Colonic mucosa (tissue), 4 donors: ENCODE results near the gene PACSIN2. TPM values are rescaled to one million over a fixed set of nuclear protein-coding genes. Genes with fewer than 3 reads are reported as not detected.

ENCODE experiments used
- DNase-seq: peaks from one replicate; pipeline ENCODE4 v3.0.0-alpha.2; 2020
- H3K27ac ChIP-seq: fragments of 200-600 bp; one replicate; pipeline ENCODE4 v1.8.0; 2021
- H3K27me3 ChIP-seq: fragments of 200-600 bp; one replicate; pipeline ENCODE4 v1.8.0; 2021
- H3K36me3 ChIP-seq: fragments of 200-600 bp; one replicate; pipeline ENCODE4 v1.8.0; 2021
- H3K4me1 ChIP-seq: fragments of 200-600 bp; one replicate; pipeline ENCODE4 v1.8.0; 2021; ENCODE audit warnings: mild to moderate bottlenecking
- H3K4me3 ChIP-seq: fragments of 200-600 bp; one replicate; pipeline ENCODE4 v1.8.0; 2021
- H3K9ac ChIP-seq, 2 donors: one replicate each; pipeline ENCODE4 v1.7.0; 2013; ENCODE audit warnings: control low read depth in 2 of 2, low read depth in 2 of 2, low read length in 2 of 2
- H3K9me3 ChIP-seq: fragments of 200-600 bp; one replicate; pipeline ENCODE4 v1.8.0; 2021
- intact Hi-C: fragments of 100-400 bp; cut with DNase I; formaldehyde crosslinking; loops from one replicate; pipeline ENCODE4 v1.14.1; 2022
- total RNA-seq, 2 donors: library from RNA; stranded (reverse); fragmentation: NEBNext Ultra II Directional in 1 of 2; extraction: Animal tissue kit (Norgen Biotek cat#: 25700) in 1 of 2; gene quantifications; one replicate each; pipeline ENCODE4 v1.2.1, GENCODE V29; 2021
- TF ChIP-seq, protein P1 (sequence below): fragments of 200-600 bp; IDR thresholded peaks from one replicate; pipeline ENCODE4 v1.8.0; 2022; ENCODE audit warnings: antibody characterized with exemption, mild to moderate bottlenecking
- donor health status: healthy.
- donor health status: DM: no; HTN: no; CAD: no.
- donor health status: DM: no; HTN: no; CAD: no.

PACSIN2 gene
- total RNA-seq, 2 donors from 2014 or later, result 143 to 160 TPM

DNA sequence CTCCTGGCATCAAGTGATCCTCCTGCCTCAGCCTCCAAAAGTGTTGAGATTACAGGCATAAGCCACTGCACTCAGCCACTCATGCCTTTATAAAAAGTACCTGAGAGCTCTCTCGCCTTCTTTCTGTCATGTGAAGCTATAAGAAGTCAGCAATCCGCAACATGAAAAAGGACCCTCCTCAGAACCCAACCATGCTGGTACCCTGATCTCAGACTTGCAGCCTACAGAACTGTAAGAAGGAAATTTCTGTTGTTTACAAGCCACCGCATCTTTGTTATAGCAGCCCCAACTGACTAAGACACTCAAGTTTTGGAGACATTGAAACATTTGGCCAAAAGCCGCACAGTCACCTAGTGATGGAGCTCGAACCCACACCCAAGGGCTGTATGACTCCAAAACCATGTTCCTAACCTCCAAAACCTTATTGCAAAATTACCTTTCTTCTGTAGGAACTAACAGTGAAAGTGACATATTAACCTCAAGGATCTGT is 8.9 kb downstream of the PACSIN2 start:
- no peak for DNase-seq
- Histone ChIP-seq H3K4me3 (no peak overlapping the region), H3K36me3 (no peaks in the 10 kb centered on the region), H3K9me3 (no peaks in the 10 kb centered on the region), H3K27me3 (no peaks in the 10 kb centered on the region), H3K9ac (no peak overlapping the region), H3K4me1 (peaks cover 37% of the 10 kb centered on the region), H3K27ac (no peak overlapping the region)
- TF ChIP-seq, protein P1, sequence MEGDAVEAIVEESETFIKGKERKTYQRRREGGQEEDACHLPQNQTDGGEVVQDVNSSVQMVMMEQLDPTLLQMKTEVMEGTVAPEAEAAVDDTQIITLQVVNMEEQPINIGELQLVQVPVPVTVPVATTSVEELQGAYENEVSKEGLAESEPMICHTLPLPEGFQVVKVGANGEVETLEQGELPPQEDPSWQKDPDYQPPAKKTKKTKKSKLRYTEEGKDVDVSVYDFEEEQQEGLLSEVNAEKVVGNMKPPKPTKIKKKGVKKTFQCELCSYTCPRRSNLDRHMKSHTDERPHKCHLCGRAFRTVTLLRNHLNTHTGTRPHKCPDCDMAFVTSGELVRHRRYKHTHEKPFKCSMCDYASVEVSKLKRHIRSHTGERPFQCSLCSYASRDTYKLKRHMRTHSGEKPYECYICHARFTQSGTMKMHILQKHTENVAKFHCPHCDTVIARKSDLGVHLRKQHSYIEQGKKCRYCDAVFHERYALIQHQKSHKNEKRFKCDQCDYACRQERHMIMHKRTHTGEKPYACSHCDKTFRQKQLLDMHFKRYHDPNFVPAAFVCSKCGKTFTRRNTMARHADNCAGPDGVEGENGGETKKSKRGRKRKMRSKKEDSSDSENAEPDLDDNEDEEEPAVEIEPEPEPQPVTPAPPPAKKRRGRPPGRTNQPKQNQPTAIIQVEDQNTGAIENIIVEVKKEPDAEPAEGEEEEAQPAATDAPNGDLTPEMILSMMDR, result no peak
- intact Hi-C loops, result no loop called here

DNA sequence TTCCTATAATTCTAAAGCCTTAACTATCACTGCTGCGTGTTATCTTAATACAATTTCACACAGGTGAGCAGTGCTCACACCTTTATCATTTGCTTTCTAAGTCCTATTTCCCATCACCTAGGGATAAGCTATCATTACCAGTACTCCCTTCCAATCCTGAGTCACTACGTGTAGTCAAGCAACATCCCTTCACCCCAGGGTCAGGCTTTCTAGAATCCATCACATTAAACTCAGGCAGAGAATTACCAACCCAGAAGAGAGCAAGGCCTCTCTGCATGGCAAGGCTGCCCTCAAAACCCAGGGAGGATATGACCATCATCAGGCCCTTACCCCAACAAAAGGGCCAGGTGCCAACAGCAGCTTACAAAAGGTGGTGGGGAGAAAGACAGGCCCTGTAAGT is 9.8 kb downstream of the PACSIN2 start:
- Histone ChIP-seq H3K27me3 (no peaks in the 10 kb centered on the region), H3K4me1 (peaks cover 40% of the 10 kb centered on the region), H3K9me3 (no peaks in the 10 kb centered on the region), H3K27ac (no peak overlapping the region), H3K9ac (peak overlapping the region in 1 of 2 donors; percentile 32), H3K4me3 (no peak overlapping the region), H3K36me3 (no peaks in the 10 kb centered on the region)
- intact Hi-C loops, result no loop called here
- TF ChIP-seq, protein P1, result no peak
- no peak for DNase-seq

DNA sequence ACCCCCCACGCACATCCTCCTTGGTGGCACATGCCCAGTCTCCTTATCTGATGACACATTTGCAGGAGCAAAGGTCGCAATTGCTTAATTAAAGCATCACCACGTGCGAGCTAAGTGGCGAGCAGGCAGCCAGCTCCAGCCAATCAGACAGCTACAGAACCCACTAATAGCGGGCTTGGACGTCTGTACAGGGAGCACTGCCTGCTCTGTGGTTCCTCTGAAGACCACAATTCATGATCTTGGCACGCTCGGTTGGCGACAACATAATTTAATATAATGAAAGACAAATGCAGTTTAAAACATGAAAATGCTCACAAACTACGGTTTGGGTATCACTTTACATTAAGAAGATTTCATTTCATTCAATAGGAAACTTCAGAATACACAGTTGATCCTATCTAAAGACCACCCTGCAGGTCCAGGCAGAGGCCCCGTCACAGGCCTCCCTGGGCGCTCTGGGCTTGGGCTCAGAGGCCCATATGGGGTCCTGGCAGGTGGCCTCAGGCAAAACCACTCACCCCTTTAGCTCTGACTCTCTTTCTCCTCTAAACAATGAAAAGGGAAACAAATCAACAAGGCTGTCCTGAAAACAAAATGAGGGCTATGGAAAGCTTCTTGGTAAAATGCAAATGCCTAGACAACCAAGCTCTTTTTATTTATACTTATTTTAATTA is 10.4 kb downstream of the PACSIN2 start:
- H3K4me3 ChIP-seq, result no peak overlapping the region
- H3K27me3 ChIP-seq, result no peaks in the 10 kb centered on the region
- TF ChIP-seq, protein P1, result no peak
- no peaks in the 10 kb centered on the region for H3K9me3 ChIP-seq
- intact Hi-C loops, result no loop called here
- peak overlapping the region in 1 of 2 donors; percentile 66 for H3K9ac ChIP-seq
- H3K27ac ChIP-seq, result peak overlapping the region; percentile 54
- peak; percentile 67 for DNase-seq
- peaks cover 40% of the 10 kb centered on the region for H3K4me1 ChIP-seq
- H3K36me3 ChIP-seq, result no peaks in the 10 kb centered on the region

DNA sequence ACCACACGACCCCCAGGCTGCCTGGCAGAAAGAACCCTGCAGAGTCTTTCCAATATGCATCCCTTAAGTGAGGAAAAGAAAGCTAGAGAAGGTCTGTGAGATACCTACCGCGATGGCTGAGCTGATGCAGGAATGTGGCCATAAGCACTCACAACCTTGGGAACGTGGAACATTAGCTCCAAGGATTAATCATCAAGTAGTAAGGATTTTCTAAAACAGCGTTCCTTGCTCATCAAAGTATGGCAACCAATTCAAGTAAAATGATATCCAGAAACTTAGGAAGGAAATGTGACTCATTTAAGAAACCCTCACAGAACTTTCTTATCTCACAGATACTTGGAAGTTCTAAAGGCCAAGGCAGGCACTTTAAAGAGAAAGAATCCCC is 12.8 kb downstream of the PACSIN2 start:
- intact Hi-C loops, result no loop called here
- DNase-seq, result no peak
- Histone ChIP-seq H3K27me3 (no peaks in the 10 kb centered on the region), H3K27ac (no peak overlapping the region), H3K4me1 (peaks cover 34% of the 10 kb centered on the region), H3K9me3 (no peaks in the 10 kb centered on the region), H3K9ac (peak overlapping the region in 1 of 2 donors; percentile 52), H3K4me3 (no peak overlapping the region), H3K36me3 (no peaks in the 10 kb centered on the region)
- TF ChIP-seq, protein P1, result no peak

DNA sequence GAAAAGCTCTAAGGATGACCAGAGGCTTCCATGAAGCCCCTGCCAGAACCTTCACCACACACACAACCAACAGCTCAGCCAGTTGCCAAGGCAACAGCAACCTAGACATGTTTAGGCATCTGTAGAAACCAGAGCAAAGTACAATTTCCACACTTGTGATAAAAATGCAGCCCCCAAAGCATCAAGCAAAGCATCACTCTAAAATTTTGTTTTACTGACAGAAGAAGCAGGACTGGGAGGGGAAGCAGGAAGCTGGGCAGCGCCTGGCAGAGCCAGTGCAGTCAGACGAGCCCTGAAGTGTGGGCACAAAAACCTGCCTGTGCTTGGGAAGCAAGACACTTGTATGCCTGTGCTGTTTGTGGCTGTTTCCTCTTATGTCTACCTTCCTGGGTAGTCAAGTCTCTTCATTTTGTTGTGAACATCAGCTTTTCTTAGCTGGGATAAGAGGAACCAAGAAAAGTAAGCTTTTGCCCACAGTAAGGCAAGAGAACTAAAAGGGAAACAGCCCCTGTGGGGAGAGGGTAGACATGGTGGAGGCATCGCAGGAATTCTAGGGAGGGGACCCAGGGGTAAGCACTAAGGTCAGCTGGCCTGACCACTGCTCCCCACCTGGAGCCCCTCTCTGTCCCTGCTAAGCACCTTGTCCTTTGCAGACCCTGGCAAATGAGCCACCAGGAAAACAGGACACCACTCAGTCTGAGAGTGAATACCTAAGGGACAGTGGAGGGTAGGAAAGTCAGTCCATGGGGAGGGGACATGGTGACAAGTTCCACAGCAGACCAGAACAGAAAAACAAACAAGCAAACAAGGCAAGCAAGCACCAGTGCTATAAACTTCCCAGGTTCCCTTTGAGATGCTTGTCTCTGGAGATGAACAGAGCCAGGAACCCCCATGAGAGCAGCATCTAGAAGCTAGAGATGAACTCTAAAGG is 13.4 kb downstream of the PACSIN2 start:
- intact Hi-C loops, result no loop called here
- TF ChIP-seq, protein P1, result no peak
- DNase-seq, result no peak
- H3K27ac ChIP-seq, result no peak overlapping the region
- H3K4me1 ChIP-seq, result peaks cover 38% of the 10 kb centered on the region
- no peak overlapping the region for H3K4me3 ChIP-seq
- H3K9me3 ChIP-seq, result no peaks in the 10 kb centered on the region
- H3K27me3 ChIP-seq, result no peaks in the 10 kb centered on the region
- no peaks in the 10 kb centered on the region for H3K36me3 ChIP-seq
- peak overlapping the region in 1 of 2 donors; percentile 52 for H3K9ac ChIP-seq
